GM12891 (cell line): ENCODE measurements around the gene XPO5.

Experiments used
- PAX5 ChIP-seq: IDR thresholded peaks from 2 replicates; pipeline ENCODE4 v1.6.1; 2011; ENCODE audit warnings: low read length, moderate library complexity, mild to moderate bottlenecking; ENCODE audit not compliant: insufficient read depth, severe bottlenecking
- POLR2A ChIP-seq: IDR thresholded peaks from 2 replicates; pipeline ENCODE4 v1.6.1; 2011; ENCODE audit warnings: low read depth, low read length, control low read depth
- POLR2AphosphoS5 ChIP-seq: IDR thresholded peaks from 2 replicates; pipeline ENCODE4 v1.6.1; 2011; ENCODE audit warnings: low read depth, low read length, control low read depth
- TAF1 ChIP-seq: IDR thresholded peaks from 2 replicates; pipeline ENCODE4 v1.6.1; 2011; ENCODE audit warnings: low read depth, low read length, control low read depth

DNA sequence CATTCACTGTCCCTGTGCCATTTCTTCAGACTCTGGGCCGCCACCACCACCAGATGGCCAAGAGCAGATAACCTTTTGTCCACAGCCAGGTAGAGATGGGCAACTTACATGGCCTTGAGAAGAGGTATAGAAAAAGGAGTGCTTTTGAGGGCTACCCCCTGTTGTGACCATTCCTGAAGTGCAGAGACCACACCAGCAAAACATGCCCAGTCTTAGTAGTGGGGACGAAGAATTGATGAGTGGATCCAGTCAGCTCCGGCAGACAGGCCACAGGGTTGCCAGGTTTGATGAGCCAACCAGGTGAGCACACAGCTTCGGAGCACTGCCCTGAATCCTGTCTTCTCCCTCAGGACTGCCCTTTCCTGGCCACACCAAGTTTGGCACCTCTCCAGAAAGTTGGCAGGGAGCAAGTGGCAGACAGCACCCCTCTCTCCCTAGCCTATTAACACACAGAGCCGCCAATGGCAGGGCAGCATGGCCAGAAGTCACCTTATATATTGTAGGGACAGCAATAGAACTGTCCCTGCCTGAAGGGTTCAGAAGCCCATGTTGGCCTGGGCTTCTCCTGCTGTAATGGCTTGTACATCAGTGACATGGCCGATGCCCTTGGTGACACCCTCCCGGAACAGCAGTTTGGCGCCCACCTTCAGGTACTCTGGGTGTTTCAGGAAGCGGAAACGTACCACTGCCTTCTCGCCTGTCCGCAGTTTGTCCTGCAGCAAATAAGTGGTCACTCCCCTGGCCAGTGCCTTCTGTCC lies 45.4 kb upstream of the XPO5 start:
- TF ChIP-seq PAX5: no peak
- no peak for TF ChIP-seq POLR2A
- TF ChIP-seq POLR2AphosphoS5: no peak; the same call in 1 of the 2 replicates
- TF ChIP-seq TAF1: no peak
